ENCODE results near the gene ATP5PB.

- TF ChIP-seq POLR2A (IDR thresholded peaks at IDR 0.05; ENCODE audit: low read depth, low read length) (no peak), POLR2AphosphoS5 (IDR thresholded peaks at IDR 0.05; ENCODE audit: low read depth, low read length) (no peak), TAF1 (IDR thresholded peaks at IDR 0.05; ENCODE audit: borderline replicate concordance, low read depth, low read length) (no peak)
These were observed 44.7 kb upstream of the ATP5PB start for GRCh38 chr1:111404588-111404987.
